Lung (tissue), 12 donors: ENCODE measurements around the gene DPYSL3. TPM values are rescaled to one million over a fixed set of nuclear protein-coding genes. Genes with fewer than 3 reads are reported as not detected.

Source experiments
- ATAC-seq: fragments of 200-7000 bp; cut with Tn5 transposase; one replicate; pipeline ENCODE4 v1.9.1; 2020; ENCODE audit warnings: moderate number of reproducible peaks; ENCODE audit not compliant: insufficient read depth, low FRiP score
- DNase-seq, 3 donors: peaks; one replicate each; pipeline ENCODE4 v3.0.0-alpha.2; 2013 to 2017
- H3K27ac ChIP-seq, 2 donors: one replicate each; pipeline ENCODE4 v1.5.1; 2013; ENCODE audit warnings: mild to moderate bottlenecking in 2 of 2, moderate library complexity in 2 of 2, control low read depth in 1 of 2, inconsistent platforms in 1 of 2, low read depth in 1 of 2, low read length in 1 of 2
- H3K27me3 ChIP-seq, 3 donors: one replicate each; pipeline ENCODE4 v1.5.1; 2013; ENCODE audit warnings: low read length in 2 of 3; ENCODE audit not compliant: control insufficient read depth in 3 of 3, insufficient read depth in 3 of 3
- H3K36me3 ChIP-seq, 4 donors: one replicate each; pipeline ENCODE4 v1.5.1; 2013; ENCODE audit warnings: low read length in 4 of 4, mild to moderate bottlenecking in 1 of 4, moderate library complexity in 1 of 4; ENCODE audit not compliant: control insufficient read depth in 4 of 4, insufficient read depth in 4 of 4
- H3K4me1 ChIP-seq, 5 donors: one replicate each; pipeline ENCODE4 v1.5.1; 2013; ENCODE audit warnings: low read length in 5 of 5, mild to moderate bottlenecking in 2 of 5, moderate library complexity in 1 of 5; ENCODE audit not compliant: control insufficient read depth in 5 of 5, insufficient read depth in 5 of 5
- H3K4me3 ChIP-seq: one replicate; pipeline ENCODE4 v1.5.1; 2013; ENCODE audit warnings: mild to moderate bottlenecking, control low read depth, moderate library complexity
- H3K9ac ChIP-seq, 2 donors: one replicate each; pipeline ENCODE4 v1.5.1; 2013; ENCODE audit warnings: low read length in 2 of 2, control low read depth in 1 of 2; ENCODE audit not compliant: insufficient read depth in 1 of 2
- H3K9me3 ChIP-seq, 4 donors: one replicate each; pipeline ENCODE4 v1.5.1; 2013; ENCODE audit warnings: low read length in 3 of 4, mild to moderate bottlenecking in 1 of 4, moderate library complexity in 1 of 4; ENCODE audit not compliant: control insufficient read depth in 4 of 4, insufficient read depth in 3 of 4
- WGBS, 2 donors: extraction: QIAGEN DNeasy Blood & Tissue Kit; methylation state at CpG; one replicate each; pipeline ENCODE4 v1.1.7; 2013; 5-methylcytosine and 5-hydroxymethylcytosine counted together
- polyA plus RNA-seq, 2 donors: library from polyadenylated mRNA; stranded (reverse); fragments of 200-250 nt; gene quantifications; one replicate each; pipeline ENCODE4 v1.2.1, GENCODE V29; 2013
- total RNA-seq, 2 donors: library from RNA; depleted of rRNA in 1 of 2; stranded (reverse); fragments of >200 nt in 1 of 2; gene quantifications; one replicate each; pipeline ENCODE4 v1.2.1, GENCODE V29; 2014 to 2021
- TF ChIP-seq, protein P1 (sequence below): IDR thresholded peaks from 2 replicates; pipeline ENCODE4 v1.5.1; 2012; ENCODE audit warnings: mild to moderate bottlenecking; ENCODE audit errors: control extremely low read depth, extremely low read depth
- donor health status: control.
- donor health status: control.
- donor health status: Bipolar disorder and iron deficiency.
- donor health status: healthy.
- donor health status: DM: yes; HTN: yes; CAD: no.

DPYSL3 gene
- total and polyA plus RNA-seq, 4 donors = 13.8 to 112 (median 43.7) TPM

- 84 to 85% methylated on average over 5 of the region's 5 CpGs for WGBS, 2 donors
- H3K36me3 ChIP-seq = no peaks in the 10 kb centered on the region
- no peaks in the 10 kb centered on the region for H3K9me3 ChIP-seq
- no peaks in the 10 kb centered on the region for H3K27me3 ChIP-seq
- ATAC-seq (no peak), DNase-seq (no peak)
- peaks cover 0 to 4% (median 0%) of the 10 kb centered on the region in 5 donors for H3K4me1 ChIP-seq
- TF ChIP-seq, protein P1, sequence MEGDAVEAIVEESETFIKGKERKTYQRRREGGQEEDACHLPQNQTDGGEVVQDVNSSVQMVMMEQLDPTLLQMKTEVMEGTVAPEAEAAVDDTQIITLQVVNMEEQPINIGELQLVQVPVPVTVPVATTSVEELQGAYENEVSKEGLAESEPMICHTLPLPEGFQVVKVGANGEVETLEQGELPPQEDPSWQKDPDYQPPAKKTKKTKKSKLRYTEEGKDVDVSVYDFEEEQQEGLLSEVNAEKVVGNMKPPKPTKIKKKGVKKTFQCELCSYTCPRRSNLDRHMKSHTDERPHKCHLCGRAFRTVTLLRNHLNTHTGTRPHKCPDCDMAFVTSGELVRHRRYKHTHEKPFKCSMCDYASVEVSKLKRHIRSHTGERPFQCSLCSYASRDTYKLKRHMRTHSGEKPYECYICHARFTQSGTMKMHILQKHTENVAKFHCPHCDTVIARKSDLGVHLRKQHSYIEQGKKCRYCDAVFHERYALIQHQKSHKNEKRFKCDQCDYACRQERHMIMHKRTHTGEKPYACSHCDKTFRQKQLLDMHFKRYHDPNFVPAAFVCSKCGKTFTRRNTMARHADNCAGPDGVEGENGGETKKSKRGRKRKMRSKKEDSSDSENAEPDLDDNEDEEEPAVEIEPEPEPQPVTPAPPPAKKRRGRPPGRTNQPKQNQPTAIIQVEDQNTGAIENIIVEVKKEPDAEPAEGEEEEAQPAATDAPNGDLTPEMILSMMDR = no peak
- no peak overlapping the region for H3K4me3 ChIP-seq
- H3K9ac ChIP-seq = no peak overlapping the region
- H3K27ac ChIP-seq = no peak overlapping the region
Observed at GRCh38 chr5:147346006-147346561, 163.8 kb downstream of the DPYSL3 start.

GRCh38 chr5:147344861-147345260 is 165.0 kb downstream of the DPYSL3 start:
- Histone ChIP-seq H3K9me3 (no peaks in the 10 kb centered on the region), H3K27ac (no peak overlapping the region), H3K4me1 (peaks cover 0 to 4% (median 0%) of the 10 kb centered on the region in 5 donors), H3K27me3 (no peaks in the 10 kb centered on the region), H3K4me3 (no peak overlapping the region), H3K9ac (no peak overlapping the region), H3K36me3 (no peaks in the 10 kb centered on the region)
- DNase-seq (no peak), ATAC-seq (no peak)
- WGBS, 2 donors = 11 to 16% methylated on average over 1 of the region's 1 CpG
- TF ChIP-seq, protein P1 = no peak

- TF ChIP-seq, protein P1 = no peak
- Histone ChIP-seq H3K4me3 (no peak overlapping the region), H3K9me3 (peaks cover 0 to 5% (median 0%) of the 10 kb centered on the region in 4 donors), H3K9ac (no peak overlapping the region), H3K36me3 (no peaks in the 10 kb centered on the region), H3K4me1 (no peaks in the 10 kb centered on the region), H3K27ac (no peak overlapping the region), H3K27me3 (no peaks in the 10 kb centered on the region)
- ATAC-seq (no peak), DNase-seq (no peak)
Observed at GRCh38 chr5:147341345-147341744, 168.5 kb downstream of the DPYSL3 start.

DNA sequence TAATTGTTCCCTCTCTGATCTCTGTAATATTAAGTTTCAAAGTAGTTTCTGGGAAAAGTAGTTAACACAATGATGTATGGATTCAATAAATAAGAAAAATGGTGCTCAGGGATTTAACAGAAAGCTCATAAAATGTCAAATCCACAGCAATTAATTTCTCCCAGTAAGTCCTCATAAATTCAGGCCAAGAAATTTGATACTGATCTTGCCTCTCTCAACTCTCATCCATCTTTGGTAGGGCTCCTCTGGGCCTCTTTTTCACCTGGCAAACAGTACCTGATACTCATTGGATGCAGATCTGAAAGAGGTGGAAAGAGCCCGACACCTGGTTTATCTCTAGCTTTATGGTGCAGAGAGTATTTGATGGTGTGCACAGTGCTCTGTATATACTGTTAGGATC is 168.9 kb downstream of the DPYSL3 start:
- H3K4me1 ChIP-seq = no peaks in the 10 kb centered on the region
- 85 to 86% methylated on average over 1 of the region's 1 CpG for WGBS, 2 donors
- no peak for ATAC-seq
- TF ChIP-seq, protein P1 = no peak
- no peak overlapping the region for H3K9ac ChIP-seq
- no peak for DNase-seq
- H3K9me3 ChIP-seq = peaks cover 0 to 5% (median 0%) of the 10 kb centered on the region in 4 donors
- H3K36me3 ChIP-seq = no peaks in the 10 kb centered on the region
- no peak overlapping the region for H3K27ac ChIP-seq
- no peak overlapping the region for H3K4me3 ChIP-seq
- H3K27me3 ChIP-seq = no peaks in the 10 kb centered on the region
